Uterus (tissue), 2 donors: ENCODE results near the gene TIAM1.

ENCODE experiments used
- POLR2A ChIP-seq, 2 donors: fragments of 450-650 bp; IDR thresholded peaks; one replicate each; pipeline ENCODE4 v1.6.1; 2016; ENCODE audit warnings: antibody characterized with exemption in 2 of 2, mild to moderate bottlenecking in 1 of 2, moderate library complexity in 1 of 2
- TF ChIP-seq, protein P1 (sequence below), 4 experiments: fragments of 200-600 bp in 2 of 4; fragments of 450-650 bp in 2 of 4; sonication (generic) in 2 of 4; IDR thresholded peaks; one replicate each; pipeline ENCODE4 v1.5.1; 2016 to 2019; ENCODE audit warnings: antibody characterized with exemption in 4 of 4, mild to moderate bottlenecking in 2 of 4, moderate library complexity in 1 of 4

DNA sequence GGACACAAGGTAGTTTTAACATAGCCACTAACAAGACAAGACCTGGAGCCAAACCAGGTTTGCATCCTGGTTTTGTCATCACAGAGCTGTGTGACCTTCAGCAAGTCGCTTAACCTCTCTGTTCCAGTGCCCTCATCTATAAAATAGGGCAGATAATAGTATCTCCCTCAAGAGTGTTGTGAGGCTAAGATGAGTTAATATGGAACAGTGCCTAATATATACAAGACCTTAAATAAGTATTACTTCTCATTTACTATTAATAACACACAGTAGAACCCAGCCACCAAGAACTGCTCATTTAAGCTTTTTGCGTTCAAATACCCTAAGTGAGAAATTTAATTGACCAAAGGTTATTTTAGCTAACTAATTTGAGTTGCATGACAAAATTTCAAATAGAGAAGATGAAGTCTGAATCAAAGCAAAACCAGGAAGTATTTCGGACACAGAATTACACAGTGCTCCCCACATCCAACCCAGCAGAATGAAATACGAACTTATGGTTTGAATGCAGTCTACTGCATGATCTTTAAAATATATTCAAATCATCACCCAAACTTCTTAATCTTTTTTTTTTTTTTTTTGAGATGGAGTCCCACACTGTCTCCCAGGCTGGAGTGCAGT is 181.9 kb downstream of the TIAM1 start:
- TF ChIP-seq, protein P1, sequence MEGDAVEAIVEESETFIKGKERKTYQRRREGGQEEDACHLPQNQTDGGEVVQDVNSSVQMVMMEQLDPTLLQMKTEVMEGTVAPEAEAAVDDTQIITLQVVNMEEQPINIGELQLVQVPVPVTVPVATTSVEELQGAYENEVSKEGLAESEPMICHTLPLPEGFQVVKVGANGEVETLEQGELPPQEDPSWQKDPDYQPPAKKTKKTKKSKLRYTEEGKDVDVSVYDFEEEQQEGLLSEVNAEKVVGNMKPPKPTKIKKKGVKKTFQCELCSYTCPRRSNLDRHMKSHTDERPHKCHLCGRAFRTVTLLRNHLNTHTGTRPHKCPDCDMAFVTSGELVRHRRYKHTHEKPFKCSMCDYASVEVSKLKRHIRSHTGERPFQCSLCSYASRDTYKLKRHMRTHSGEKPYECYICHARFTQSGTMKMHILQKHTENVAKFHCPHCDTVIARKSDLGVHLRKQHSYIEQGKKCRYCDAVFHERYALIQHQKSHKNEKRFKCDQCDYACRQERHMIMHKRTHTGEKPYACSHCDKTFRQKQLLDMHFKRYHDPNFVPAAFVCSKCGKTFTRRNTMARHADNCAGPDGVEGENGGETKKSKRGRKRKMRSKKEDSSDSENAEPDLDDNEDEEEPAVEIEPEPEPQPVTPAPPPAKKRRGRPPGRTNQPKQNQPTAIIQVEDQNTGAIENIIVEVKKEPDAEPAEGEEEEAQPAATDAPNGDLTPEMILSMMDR (IDR thresholded peaks at IDR 0.05) = no peak
- no peak for TF ChIP-seq POLR2A (IDR thresholded peaks at IDR 0.05)
